Stomach (tissue), 9 donors: ENCODE data around the gene UBR2. TPM values are rescaled to one million over a fixed set of nuclear protein-coding genes. Genes with fewer than 3 reads are reported as not detected.

Experiments used
- DNase-seq, 2 donors: peaks; one replicate each; pipeline versions ENCODE4 v3.0.0 to v3.0.0-alpha.2; 2013 to 2019
- H3K27ac ChIP-seq, 5 donors: fragments of 200-600 bp in 4 of 5; sonication (generic) in 4 of 5; one replicate each; pipeline ENCODE4 v1.5.1; 2013 to 2019; ENCODE audit warnings: mild to moderate bottlenecking in 1 of 5, moderate library complexity in 1 of 5
- H3K27me3 ChIP-seq, 3 donors: fragments of 200-600 bp; sonication (generic); one replicate each; pipeline ENCODE4 v1.5.1; 2017 to 2019; ENCODE audit warnings: mixed run types in 1 of 3
- H3K36me3 ChIP-seq, 4 donors: fragments of 200-600 bp; sonication (generic); 1 replicate in 3 of 4; 2 replicates in 1 of 4; pipeline ENCODE4 v1.5.1; 2016 to 2019
- H3K4me1 ChIP-seq, 4 donors: fragments of 200-600 bp; sonication (generic); one replicate each; pipeline ENCODE4 v1.5.1; 2016 to 2019
- H3K4me3 ChIP-seq, 4 donors: fragments of 200-600 bp; sonication (generic) in 3 of 4; one replicate each; pipeline ENCODE4 v1.5.1; 2016 to 2019; ENCODE audit warnings: mild to moderate bottlenecking in 1 of 4
- H3K9me3 ChIP-seq, 4 donors: fragments of 200-600 bp; sonication (generic); one replicate each; pipeline ENCODE4 v1.5.1; 2016 to 2019
- EP300 ChIP-seq: sonication (generic); formaldehyde crosslinking; IDR thresholded peaks from one replicate; pipeline ENCODE4 v1.6.1; 2017; ENCODE audit warnings: antibody characterized with exemption
- POLR2A ChIP-seq, 4 donors: fragments of 450-650 bp; IDR thresholded peaks; one replicate each; pipeline ENCODE4 v1.6.1; 2016; ENCODE audit warnings: antibody characterized with exemption in 4 of 4, control low read depth in 2 of 4, mild to moderate bottlenecking in 1 of 4, moderate library complexity in 1 of 4
- POLR2AphosphoS5 ChIP-seq, 3 donors: sonication (generic); formaldehyde crosslinking; IDR thresholded peaks; one replicate each; pipeline ENCODE4 v1.6.1; 2016; ENCODE audit warnings: antibody characterized with exemption in 3 of 3
- WGBS, 5 donors: extraction: QIAGEN DNeasy Blood & Tissue Kit in 3 of 5; methylation state at CpG; one replicate each; pipeline versions ENCODE4 v1.1.5 to v1.1.7; 2013 to 2018; 5-methylcytosine and 5-hydroxymethylcytosine counted together
- intact Hi-C: fragments of 100-400 bp; cut with DNase I; formaldehyde crosslinking; loops from one replicate; pipeline ENCODE4 v1.15.1; 2023; ENCODE audit warnings: low total_unique reads
- polyA plus RNA-seq, 3 donors: library from polyadenylated mRNA; stranded (reverse); fragments of 200-250 nt; gene quantifications; one replicate each; pipeline ENCODE4 v1.2.3, GENCODE V29; 2013
- total RNA-seq, 5 donors: library from RNA; depleted of rRNA; stranded (reverse); fragments of >200 nt; gene quantifications; one replicate each; pipeline versions ENCODE4 v1.1.0 to v1.2.3, GENCODE V29; 2014 to 2016
- TF ChIP-seq, protein P1 (sequence below), 7 experiments: fragments of 450-650 bp in 4 of 7; fragments of 200-600 bp in 3 of 7; sonication (generic) in 3 of 7; IDR thresholded peaks; one replicate each; pipeline ENCODE4 v1.5.1; 2016 to 2019; ENCODE audit warnings: antibody characterized with exemption in 7 of 7, control low read depth in 2 of 7, mild to moderate bottlenecking in 1 of 7
- donor health status: healthy with polysubstance abuse.
- donor health status: Bipolar disorder and iron deficiency.
- donor health status: healthy.

Gene UBR2
- total and polyA plus RNA-seq, 8 donors = 5.1 to 57.1 (median 19.8) TPM

DNA sequence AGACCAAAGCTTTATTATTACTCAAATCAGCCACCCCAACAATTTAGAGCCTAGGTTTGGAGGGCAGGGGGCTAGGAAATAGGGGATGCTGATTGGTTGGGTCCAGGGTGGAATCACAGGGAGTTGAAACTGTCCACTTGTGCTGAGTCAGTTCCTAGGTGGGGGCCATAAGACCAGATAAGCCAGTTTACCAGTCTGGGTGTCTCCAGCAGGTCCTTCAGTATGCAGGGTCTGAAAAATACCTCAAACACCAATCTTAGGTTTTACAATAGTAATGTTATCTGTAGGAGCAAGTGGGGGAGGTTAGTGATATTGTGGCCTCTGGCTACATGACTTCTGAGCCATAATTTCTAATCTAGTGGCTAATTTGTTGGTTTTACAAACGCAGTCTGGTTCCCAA, 63.2 kb downstream of the UBR2 start:
- WGBS, 5 donors = 42 to 86% (median 57%) methylated on average over 1 of the region's 1 CpG
- intact Hi-C loops = no loop called here
- no peak for DNase-seq
- Histone ChIP-seq H3K4me1 (peaks cover 0 to 16% (median 6%) of the 10 kb centered on the region in 4 donors), H3K27ac (no peak overlapping the region), H3K27me3 (no peaks in the 10 kb centered on the region), H3K36me3 (peaks cover 7 to 77% (median 69%) of the 10 kb centered on the region in 4 donors), H3K9me3 (no peaks in the 10 kb centered on the region), H3K4me3 (no peak overlapping the region)
- TF ChIP-seq EP300 (no peak), POLR2A (IDR thresholded peaks at IDR 0.05) (no peak), POLR2AphosphoS5 (IDR thresholded peaks at IDR 0.05) (no peak)
- TF ChIP-seq, protein P1, sequence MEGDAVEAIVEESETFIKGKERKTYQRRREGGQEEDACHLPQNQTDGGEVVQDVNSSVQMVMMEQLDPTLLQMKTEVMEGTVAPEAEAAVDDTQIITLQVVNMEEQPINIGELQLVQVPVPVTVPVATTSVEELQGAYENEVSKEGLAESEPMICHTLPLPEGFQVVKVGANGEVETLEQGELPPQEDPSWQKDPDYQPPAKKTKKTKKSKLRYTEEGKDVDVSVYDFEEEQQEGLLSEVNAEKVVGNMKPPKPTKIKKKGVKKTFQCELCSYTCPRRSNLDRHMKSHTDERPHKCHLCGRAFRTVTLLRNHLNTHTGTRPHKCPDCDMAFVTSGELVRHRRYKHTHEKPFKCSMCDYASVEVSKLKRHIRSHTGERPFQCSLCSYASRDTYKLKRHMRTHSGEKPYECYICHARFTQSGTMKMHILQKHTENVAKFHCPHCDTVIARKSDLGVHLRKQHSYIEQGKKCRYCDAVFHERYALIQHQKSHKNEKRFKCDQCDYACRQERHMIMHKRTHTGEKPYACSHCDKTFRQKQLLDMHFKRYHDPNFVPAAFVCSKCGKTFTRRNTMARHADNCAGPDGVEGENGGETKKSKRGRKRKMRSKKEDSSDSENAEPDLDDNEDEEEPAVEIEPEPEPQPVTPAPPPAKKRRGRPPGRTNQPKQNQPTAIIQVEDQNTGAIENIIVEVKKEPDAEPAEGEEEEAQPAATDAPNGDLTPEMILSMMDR (IDR thresholded peaks at IDR 0.05) = no peak

GRCh38 chr6:42627674-42628073, 63.8 kb downstream of the UBR2 start:
- 22 to 48% (median 30%) methylated on average over 1 of the region's 1 CpG for WGBS, 5 donors
- Histone ChIP-seq H3K27me3 (no peaks in the 10 kb centered on the region), H3K27ac (peak overlapping the region in 1 of 5 donors; percentile 5), H3K36me3 (peaks cover 7 to 77% (median 69%) of the 10 kb centered on the region in 4 donors), H3K9me3 (no peaks in the 10 kb centered on the region), H3K4me3 (no peak overlapping the region), H3K4me1 (peaks cover 0 to 16% (median 6%) of the 10 kb centered on the region in 4 donors)
- TF ChIP-seq POLR2AphosphoS5 (IDR thresholded peaks at IDR 0.05) = no peak
- TF ChIP-seq, protein P1 (IDR thresholded peaks at IDR 0.05) = no peak
- no peak for TF ChIP-seq POLR2A (IDR thresholded peaks at IDR 0.05)
- no peak for TF ChIP-seq EP300
- intact Hi-C loops = no loop called here
- DNase-seq = no peak

DNA sequence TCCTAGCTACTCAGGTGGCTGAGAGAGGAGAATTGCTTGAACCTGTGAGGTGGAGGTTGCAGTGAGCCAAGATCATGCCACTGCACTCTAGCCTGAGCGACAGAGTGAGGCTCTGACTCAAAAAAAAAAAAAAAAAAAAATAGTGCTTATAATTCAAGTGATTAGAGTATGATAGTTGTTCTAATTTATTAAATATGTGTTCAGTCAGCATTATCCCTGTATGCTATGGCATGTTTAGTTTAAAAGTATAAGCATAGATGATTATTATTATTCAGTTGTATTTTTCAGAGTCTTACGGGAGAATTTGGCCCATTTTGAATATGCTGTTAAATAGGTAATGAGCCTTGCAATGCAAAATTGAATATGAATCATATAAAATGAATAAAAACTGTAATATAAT, 64.8 kb downstream of the UBR2 start:
- no peak for TF ChIP-seq EP300
- TF ChIP-seq, protein P1 (IDR thresholded peaks at IDR 0.05) = no peak
- TF ChIP-seq POLR2AphosphoS5 (IDR thresholded peaks at IDR 0.05) = no peak
- no peak for TF ChIP-seq POLR2A (IDR thresholded peaks at IDR 0.05)
- H3K4me1 ChIP-seq = peaks cover 0 to 16% (median 6%) of the 10 kb centered on the region in 4 donors
- no peak overlapping the region for H3K27ac ChIP-seq
- H3K4me3 ChIP-seq = no peak overlapping the region
- 88 to 100% (median 98%) methylated on average over 2 of the region's 2 CpGs for WGBS, 5 donors
- peaks cover 14 to 84% (median 76%) of the 10 kb centered on the region in 4 donors for H3K36me3 ChIP-seq
- intact Hi-C loops = no loop called here
- H3K9me3 ChIP-seq = no peaks in the 10 kb centered on the region
- DNase-seq = no peak
- H3K27me3 ChIP-seq = no peaks in the 10 kb centered on the region

DNA sequence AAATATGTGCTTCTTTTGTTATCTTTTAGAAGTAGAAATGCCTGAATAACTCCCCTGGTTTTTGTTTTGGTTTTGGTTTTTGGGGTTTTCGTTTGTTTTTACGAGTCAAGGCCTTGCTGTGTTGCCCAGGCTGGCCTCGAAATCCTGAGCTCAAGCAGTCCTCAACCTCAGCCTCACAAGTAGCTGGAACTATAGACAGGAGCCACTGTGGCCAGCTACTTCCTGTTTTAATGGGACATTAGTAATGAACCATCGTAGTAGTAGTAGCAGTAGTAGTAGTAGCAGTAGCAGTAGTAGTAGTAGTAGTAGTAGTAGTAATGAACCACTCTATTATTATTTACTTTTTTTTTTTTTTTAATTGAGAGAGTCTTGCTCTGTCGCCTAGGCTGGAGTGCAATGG, 66.0 kb downstream of the UBR2 start:
- WGBS, 5 donors = 81 to 86% (median 83%) methylated on average over 5 of the region's 5 CpGs
- Histone ChIP-seq H3K9me3 (no peaks in the 10 kb centered on the region), H3K36me3 (peaks cover 25 to 88% (median 80%) of the 10 kb centered on the region in 4 donors), H3K4me3 (no peak overlapping the region), H3K27me3 (no peaks in the 10 kb centered on the region), H3K27ac (no peak overlapping the region), H3K4me1 (peaks cover 0 to 16% (median 6%) of the 10 kb centered on the region in 4 donors)
- no peak for TF ChIP-seq EP300
- TF ChIP-seq POLR2AphosphoS5 (IDR thresholded peaks at IDR 0.05) = no peak
- TF ChIP-seq POLR2A (IDR thresholded peaks at IDR 0.05) = no peak
- TF ChIP-seq, protein P1 (IDR thresholded peaks at IDR 0.05) = no peak
- intact Hi-C loops = no loop called here
- DNase-seq = no peak
